Left renal cortex interstitium (tissue), 4 donors: ENCODE data around the gene SLC5A8. TPM values are rescaled to one million over a fixed set of nuclear protein-coding genes. Genes with fewer than 3 reads are reported as not detected.

Experiments used
- DNase-seq, 4 donors: peaks; one replicate each; pipeline ENCODE4 v3.0.0-alpha.2; 2013; ENCODE audit warnings: low read depth in 4 of 4, low spot score in 2 of 4, missing footprints in 1 of 4
- polyA plus RNA-seq, 4 donors: library from polyadenylated mRNA; unstranded; fragments of 120-200 nt; gene quantifications; one replicate each; pipeline ENCODE4 v1.2.1, GENCODE V29; 2013; ENCODE audit not compliant: insufficient read length in 4 of 4

The SLC5A8 gene
- polyA plus RNA-seq: 10 to 100 TPM; 24.3 to 37.1 (median 33.6) TPM

DNA sequence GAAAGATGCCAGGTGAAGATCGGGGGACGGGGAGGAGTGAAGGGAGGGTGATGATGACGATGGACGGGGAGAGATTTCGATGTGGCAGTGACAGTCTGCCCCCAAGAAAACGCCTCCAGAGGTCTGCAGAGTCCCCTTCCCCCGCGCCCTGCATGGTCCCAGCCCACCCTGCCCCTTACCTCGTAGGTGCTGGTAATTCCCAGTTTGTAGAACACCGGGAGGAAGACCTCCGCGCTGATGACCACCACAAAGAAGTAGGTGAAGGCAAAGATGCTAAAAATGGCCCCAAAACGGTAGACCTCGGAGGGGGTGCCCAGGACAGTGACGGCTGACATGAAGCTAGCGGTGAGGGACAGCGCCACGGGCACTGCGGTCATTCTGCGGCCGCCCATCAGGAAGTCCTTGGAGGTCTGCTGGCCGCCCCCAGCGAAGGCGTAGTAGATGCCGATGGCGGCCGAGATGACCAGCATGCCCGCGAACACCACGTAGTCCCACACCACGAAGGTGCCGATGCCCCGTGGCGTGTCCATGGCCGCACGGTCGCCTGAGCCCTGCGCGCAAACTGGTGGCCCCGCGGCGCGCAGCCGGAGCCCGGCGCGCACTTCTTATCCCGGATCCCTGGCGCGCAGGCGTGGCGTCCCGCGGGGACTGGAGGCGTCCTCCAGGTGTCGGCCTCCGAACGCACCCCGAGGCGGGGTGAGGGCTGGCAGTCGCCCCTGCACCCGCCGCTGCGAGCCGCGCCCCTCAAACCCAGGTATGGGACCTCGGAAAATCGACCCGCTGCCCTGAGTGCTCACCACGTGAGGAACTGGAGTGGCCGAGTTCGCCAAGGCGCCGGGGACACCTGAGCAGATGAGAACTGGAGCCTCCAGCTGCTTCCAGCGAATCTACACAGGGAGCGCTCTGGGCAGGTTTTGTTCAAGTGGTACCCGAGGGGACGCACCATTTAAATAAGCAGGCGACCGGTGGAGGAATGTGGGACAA lies at the start of gene SLC5A8:
Gene SLC5A8 (minus strand): TSS at position 920 of the 984 bp plus-strand sequence. CDS start 390 bp downstream, at position 530.
- peak in 3 of 4 donors; percentile 10 to 20 (median 17) for DNase-seq

GRCh38 chr12:101257357-101257756 lies 47.3 kb upstream of the SLC5A8 start:
- no peak for DNase-seq

DNA sequence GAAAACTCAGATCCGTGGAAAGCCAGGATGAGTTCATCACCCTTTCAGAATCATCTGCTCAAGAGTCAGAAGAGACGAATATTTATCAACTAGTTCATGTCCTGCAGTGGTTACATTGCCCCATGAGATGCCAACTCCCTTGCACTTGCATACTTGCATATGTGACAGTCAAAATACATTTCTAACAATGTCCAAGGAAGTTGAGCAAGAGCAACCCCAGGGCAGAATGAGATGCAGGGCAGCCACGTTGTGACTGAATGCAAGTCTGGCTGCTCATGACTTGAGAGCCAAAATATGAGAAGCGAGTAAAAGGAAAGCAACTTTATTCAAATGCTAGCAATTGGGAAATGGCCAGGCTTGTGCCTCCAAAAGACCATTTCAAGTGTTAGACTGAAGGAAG lies 46.2 kb upstream of the SLC5A8 start:
- DNase-seq: no peak

DNA sequence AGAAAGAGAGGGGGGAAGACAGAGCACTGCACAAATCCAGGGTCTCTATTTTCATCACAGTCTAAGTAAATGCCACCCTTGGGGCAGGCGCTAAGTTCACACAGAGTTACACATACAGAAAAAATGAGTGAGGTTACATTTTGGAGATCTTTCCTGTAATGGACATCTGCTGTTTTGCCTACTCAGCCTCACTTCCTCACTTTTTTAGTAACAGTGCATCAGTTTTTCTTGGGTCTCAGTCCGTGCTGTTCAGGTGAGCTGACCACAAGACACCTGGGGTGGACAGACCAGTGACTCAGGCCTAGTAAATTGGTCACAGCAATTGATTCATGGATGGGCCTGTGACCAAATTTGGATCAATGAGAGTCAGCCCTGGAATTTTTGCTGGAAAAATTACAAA lies 33.6 kb upstream of the SLC5A8 start:
- DNase-seq: no peak

- DNase-seq: no peak
Measured at GRCh38 chr12:101243074-101243473, 33.0 kb upstream of the SLC5A8 start.

DNA sequence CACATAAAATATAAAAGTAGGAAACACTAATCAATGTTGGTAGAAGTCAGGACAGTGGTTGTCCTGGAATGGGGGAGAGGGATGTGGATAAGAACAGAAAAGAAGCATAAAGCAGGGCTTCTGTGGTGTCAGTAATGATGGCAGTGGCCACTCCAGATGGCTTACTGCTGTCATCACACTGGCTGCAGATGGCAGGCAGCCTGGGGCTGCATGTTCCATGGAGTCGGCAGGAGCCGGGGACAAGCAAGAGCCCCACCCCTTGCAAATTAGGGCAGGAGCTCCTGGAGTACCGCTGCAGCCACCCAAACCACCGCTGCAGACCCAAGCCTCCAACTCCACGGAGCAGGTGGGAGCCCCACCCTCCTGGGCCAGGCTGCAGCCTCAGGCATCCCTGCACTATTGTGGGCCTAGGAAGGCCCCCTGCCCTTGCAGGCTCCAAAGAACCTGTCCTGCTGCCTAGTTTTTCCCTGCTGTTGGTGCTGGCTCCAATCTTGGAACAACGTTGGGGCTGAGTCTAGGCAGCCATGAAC lies 28.8 kb upstream of the SLC5A8 start:
- no peak for DNase-seq

DNA sequence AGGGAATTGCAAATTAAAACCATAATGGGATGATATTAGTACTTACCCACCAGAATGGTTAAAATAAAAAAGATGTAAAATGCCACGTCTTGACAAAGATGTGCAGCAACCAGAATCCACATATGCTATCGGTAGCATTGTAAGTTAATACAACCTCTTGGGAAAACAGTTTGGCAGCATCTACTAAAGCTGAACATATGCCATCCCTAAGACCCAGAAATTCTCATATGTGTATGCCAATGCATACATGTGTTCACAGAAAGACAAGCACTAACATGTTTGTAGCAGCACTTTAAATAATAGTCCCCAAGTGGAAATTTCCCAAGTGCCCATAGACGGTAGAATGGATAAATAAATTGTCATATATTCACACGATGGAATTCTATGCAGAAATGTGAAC lies 28.3 kb upstream of the SLC5A8 start:
- no peak for DNase-seq

DNA sequence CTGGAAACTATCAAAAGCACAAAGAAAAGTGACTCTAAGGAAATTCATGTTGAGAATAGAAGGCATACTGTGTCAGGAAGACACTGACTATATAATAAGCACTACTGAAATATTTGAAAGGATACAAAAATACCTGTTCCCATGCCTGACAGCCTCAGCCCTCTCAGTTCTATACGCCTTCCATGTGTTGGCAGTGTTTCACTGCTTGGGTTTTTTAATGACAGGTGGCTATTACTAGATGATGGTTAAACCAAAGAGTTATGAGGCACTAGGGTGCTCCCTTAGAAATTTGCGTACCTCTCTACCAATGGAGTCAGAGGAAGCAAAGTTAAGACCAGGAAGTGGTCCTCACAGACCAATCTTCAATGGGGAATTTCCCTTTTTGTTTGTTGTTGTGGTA lies 25.6 kb upstream of the SLC5A8 start:
- DNase-seq: no peak

DNA sequence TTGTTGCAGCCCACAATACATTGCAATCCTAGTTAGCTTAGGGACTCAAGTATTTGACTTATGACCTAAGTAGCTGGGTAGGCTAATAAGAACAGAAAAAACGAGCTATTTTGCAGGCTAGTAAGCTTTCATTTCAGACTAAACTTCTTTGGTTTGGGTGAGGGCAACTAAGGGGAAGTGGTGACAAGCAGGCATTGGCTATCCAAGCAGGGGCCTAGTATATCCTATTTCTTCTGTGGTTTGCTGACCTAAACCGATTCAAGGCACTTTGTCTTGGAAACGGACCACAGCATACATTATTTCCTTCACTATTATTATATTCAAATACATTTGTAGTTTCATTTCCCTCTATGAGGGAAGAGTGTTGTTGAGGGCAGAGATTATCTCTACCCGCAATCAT lies 21.6 kb upstream of the SLC5A8 start:
- no peak for DNase-seq

- DNase-seq: no peak
Measured at GRCh38 chr12:101230547-101230946, 20.5 kb upstream of the SLC5A8 start.

GRCh38 chr12:101229841-101230241 lies 19.8 kb upstream of the SLC5A8 start:
- DNase-seq: no peak

DNA sequence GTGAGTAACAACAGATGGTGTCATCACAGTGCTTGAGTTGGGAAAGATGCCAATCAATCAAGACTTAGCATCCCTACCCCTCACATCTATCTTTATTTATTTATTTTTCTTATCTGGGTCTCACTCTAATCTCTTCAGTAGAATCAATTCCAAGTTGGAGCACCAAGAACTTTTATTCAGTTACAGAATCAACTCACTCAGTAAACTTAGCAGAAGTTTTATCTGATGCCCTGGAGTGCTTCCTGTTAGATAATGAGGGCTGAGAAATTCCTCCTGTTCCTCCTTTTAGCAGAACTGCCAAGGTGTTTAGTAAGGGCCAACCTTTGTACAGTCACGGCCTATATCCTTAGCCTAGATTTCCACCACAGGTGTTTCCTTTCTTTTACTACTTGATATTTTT lies 11.3 kb upstream of the SLC5A8 start:
- DNase-seq: no peak

- DNase-seq: no peak
Measured at GRCh38 chr12:101216810-101217209, 6.8 kb upstream of the SLC5A8 start.

- no peak for DNase-seq
Measured at GRCh38 chr12:101207086-101207780, 2.8 kb downstream of the SLC5A8 start.

- no peak for DNase-seq
Measured at GRCh38 chr12:101204602-101205304, 5.3 kb downstream of the SLC5A8 start.

DNA sequence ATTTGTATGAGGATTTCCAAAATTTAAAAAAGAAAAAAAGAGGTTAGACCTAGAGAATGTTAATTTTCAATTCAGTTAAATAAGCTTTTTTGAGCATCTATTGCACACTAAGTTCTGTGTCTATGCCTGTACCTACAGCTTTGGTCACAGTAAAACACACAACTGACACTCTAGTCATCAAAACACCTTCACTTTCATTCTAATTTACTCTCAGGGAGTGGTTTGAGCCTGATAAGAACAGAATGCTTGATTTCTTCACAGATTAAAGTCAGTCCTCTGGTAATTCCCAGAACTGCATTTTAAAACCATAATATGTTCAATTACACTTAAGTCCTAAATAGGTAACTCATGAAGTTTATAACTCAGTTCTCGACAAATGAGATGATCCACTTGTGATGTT lies 9.2 kb downstream of the SLC5A8 start:
- no peak for DNase-seq

GRCh38 chr12:101200145-101200544 lies 9.9 kb downstream of the SLC5A8 start:
- no peak for DNase-seq

DNA sequence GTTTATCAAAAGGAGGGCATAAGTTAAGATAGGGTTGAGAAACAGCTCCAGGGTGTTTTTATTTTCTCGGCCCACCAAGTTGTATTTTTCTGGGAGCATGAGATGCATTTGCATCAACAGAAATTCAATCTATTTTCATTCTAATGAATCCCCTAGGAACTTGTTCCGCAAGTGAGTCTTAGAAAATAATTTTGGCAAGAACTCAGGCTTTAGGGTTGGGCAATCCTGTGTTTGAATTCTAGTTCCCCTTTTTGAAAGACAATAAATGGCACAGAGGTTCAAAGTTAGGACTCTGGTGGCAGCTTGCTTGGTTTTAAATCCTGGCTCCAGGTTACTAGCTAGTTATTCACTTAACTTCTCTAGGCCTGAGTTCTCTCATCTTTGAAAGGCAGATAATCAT lies 23.7 kb downstream of the SLC5A8 start:
- DNase-seq: no peak

DNA sequence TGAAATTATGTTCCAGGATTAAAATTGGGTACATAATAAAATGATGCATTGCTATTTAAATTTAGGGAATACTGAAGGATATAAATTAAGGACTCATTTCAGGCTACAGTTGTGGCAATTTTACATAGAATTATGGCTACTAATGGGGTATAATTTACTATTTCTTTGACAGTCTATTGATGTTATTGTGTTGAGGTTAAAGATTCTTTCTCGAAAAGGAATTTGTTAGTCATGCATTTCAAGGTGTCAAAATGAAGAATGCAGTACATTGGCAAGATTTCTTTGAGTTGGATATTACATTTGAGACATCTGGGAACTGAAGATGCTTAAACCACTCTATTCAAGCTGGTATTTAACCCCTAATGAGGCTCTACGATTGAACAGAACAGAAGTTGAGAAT lies 28.3 kb downstream of the SLC5A8 start:
- no peak for DNase-seq

GRCh38 chr12:101174541-101174940 lies 35.5 kb downstream of the SLC5A8 start:
- DNase-seq: no peak
